ENCODE measurements around the gene PUS1. TPM values are rescaled to one million over a fixed set of nuclear protein-coding genes. Genes with fewer than 3 reads are reported as not detected.
A peak's percentile ranks its signal among the peaks of the same experiment; 100 is the strongest.

The PUS1 gene
- total and polyA plus RNA-seq, 9 of the 15 experiments (the other 6 are each of a cell fraction or from before 2014, with no cell fraction given) = 1.9 to 90.8 (median 30.0) TPM

DNA sequence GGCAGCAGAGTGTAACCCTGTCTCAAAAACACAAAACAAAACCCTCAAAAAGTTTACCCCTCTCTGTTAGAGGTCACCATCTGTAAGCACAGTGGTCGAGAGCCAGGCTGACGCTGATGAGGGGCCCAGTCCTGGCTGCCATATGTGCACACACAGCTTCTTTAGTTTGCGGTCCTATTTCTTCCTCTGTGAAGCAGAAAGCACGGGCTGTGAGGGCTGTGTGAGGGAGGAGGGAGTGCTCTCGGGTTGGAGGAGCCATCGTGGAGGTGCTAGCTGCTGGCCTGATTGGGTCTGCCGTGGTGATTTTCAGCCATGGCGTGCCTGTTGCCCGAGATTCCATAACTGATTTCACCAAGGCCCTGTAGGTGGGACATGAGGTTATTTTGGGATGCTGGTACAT, 31.2 kb upstream of the PUS1 start:
- in situ Hi-C loops (cut with MboI) (no loop called here), intact Hi-C loops (cut with micrococcal nuclease) (no loop called here)
- Histone ChIP-seq H3K4me2 (ENCODE audit: insufficient read depth, low read length) (no peak overlapping the region), H3K4me3 (no peak overlapping the region), H4K20me1 (replicated peaks; ENCODE audit: control insufficient read depth, insufficient read depth, low read length) (peaks cover 7% of the 10 kb centered on the region; the same call in 1 of the 2 replicates), H3K27me3 (ENCODE audit: control insufficient read depth in 2 of 2, insufficient read depth in 2 of 2, low read length in 2 of 2) (no peaks in the 10 kb centered on the region), H2AFZ (ENCODE audit: low read depth, low read length) (no peak overlapping the region), H3K36me3 (ENCODE audit: control insufficient read depth, insufficient read depth, low read length) (peaks cover 8% of the 10 kb centered on the region; the same call in 1 of the 3 replicates), H3K4me1 (replicated peaks in 1 of 2; ENCODE audit: control insufficient read depth in 2 of 2, insufficient read depth in 2 of 2, low read length in 2 of 2) (peaks cover 4 to 54% of the 10 kb centered on the region in 2 experiments; a peak in 4 of 5 replicates), H3K9ac (ENCODE audit: insufficient read depth in 1 of 2, low read depth in 2 of 2, low read length in 2 of 2) (no peak overlapping the region), H3K9me3 (replicated peaks; ENCODE audit: control insufficient read depth, insufficient read depth, low read depth, low read length) (no peaks in the 10 kb centered on the region), H3K27ac (ENCODE audit: extremely low read depth, low read depth, low read length) (no peak overlapping the region), H3K9me1 (ENCODE audit: control insufficient read depth, insufficient read depth, low read length) (no peaks in the 10 kb centered on the region), H3K79me2 (ENCODE audit: control insufficient read depth, insufficient read depth, low read length) (peaks cover 16% of the 10 kb centered on the region)
- CTCF ChIA-PET (ENCODE audit: low intra/inter-chr PET ratio) = no interaction called here
- POLR2A ChIA-PET = interaction anchor here (1.1 to 2.2 kb wide), 2 partner anchors 12 to 32 kb away, joined by 5 to 8 read pairs; no protein-coding TSS in a partner anchor
- DNase-seq (ENCODE audit: extremely low read depth in 1 of 4, low spot score in 3 of 4) (no peak), ATAC-seq (no peak), FAIRE-seq (no peak)
- no TSS peak for BruUV-seq (replicated peaks)
- TF ChIP-seq SRSF1 (IDR thresholded peaks at IDR 0.05; ENCODE audit: low read depth, low read length) (no peak), HDAC2 (IDR thresholded peaks at IDR 0.05) (no peak), CREB1 (IDR thresholded peaks at IDR 0.05) (no peak), CREB1 (CRISPR knock-in tag; IDR thresholded peaks at IDR 0.05) (no peak), ZNF778 (CRISPR knock-in tag; IDR thresholded peaks at IDR 0.05) (no peak)
- 71% methylated on average over 9 of the region's 9 CpGs for WGBS (ENCODE audit: insufficient coverage, low coverage, missing lambda C conversion rate)

GRCh38 chr12:131900397-131900796, 28.7 kb upstream of the PUS1 start:
- BruUV-seq (replicated peaks) = no TSS peak
- Histone ChIP-seq H3K4me3 (no peak overlapping the region), H2AFZ (ENCODE audit: low read depth, low read length) (no peak overlapping the region), H3K4me1 (replicated peaks in 1 of 2; ENCODE audit: control insufficient read depth in 2 of 2, insufficient read depth in 2 of 2, low read length in 2 of 2) (peaks cover 0 to 57% of the 10 kb centered on the region in 2 experiments; a peak in 4 of 5 replicates), H4K20me1 (replicated peaks; ENCODE audit: control insufficient read depth, insufficient read depth, low read length) (peaks cover 19% of the 10 kb centered on the region; the same call in 1 of the 2 replicates), H3K9ac (ENCODE audit: insufficient read depth in 1 of 2, low read depth in 2 of 2, low read length in 2 of 2) (peak overlapping the region in 1 of 2 experiments; percentile 73; a peak in 2 of 4 replicates), H3K4me2 (ENCODE audit: insufficient read depth, low read length) (no peak overlapping the region), H3K27me3 (ENCODE audit: control insufficient read depth in 2 of 2, insufficient read depth in 2 of 2, low read length in 2 of 2) (no peaks in the 10 kb centered on the region), H3K9me1 (ENCODE audit: control insufficient read depth, insufficient read depth, low read length) (no peaks in the 10 kb centered on the region), H3K9me3 (replicated peaks; ENCODE audit: control insufficient read depth, insufficient read depth, low read depth, low read length) (no peaks in the 10 kb centered on the region), H3K36me3 (ENCODE audit: control insufficient read depth, insufficient read depth, low read length) (peaks cover 8% of the 10 kb centered on the region; the same call in 1 of the 3 replicates), H3K79me2 (ENCODE audit: control insufficient read depth, insufficient read depth, low read length) (peaks cover 13% of the 10 kb centered on the region), H3K27ac (ENCODE audit: extremely low read depth, low read depth, low read length) (no peak overlapping the region)
- in situ Hi-C loops (cut with MboI) (no loop called here), intact Hi-C loops (cut with micrococcal nuclease) (no loop called here)
- peak; percentile 33; the same call in 1 of the 2 replicates for TF ChIP-seq POLR2G (IDR thresholded peaks at IDR 0.05; ENCODE audit: low read depth, low read length)
- no peak for TF ChIP-seq SMC3 (conservative IDR thresholded peaks at IDR 0.05; ENCODE audit: insufficient read depth, low read depth, low read length)
- peak; percentile 42; the same call in 1 of the 2 replicates for TF ChIP-seq RBFOX2 (IDR thresholded peaks at IDR 0.05; ENCODE audit: low read depth, low read length)
- TF ChIP-seq ZNF384 (IDR thresholded peaks at IDR 0.05; ENCODE audit: low read depth, low read length) = no peak
- ChIA-PET POLR2A (interaction anchor here (0.5 to 2.2 kb wide), 5 partner anchors 10 to 33 kb away, joined by 3 to 8 read pairs (median 3); no protein-coding TSS in a partner anchor), CTCF (ENCODE audit: low intra/inter-chr PET ratio) (interaction anchor here (0.6 kb wide), 1 partner anchor 70 kb away, joined by 3 read pairs; no protein-coding TSS in a partner anchor)
- DNase-seq (ENCODE audit: extremely low read depth in 1 of 4, low spot score in 3 of 4) (no peak), ATAC-seq (no peak), FAIRE-seq (no peak)
- WGBS (ENCODE audit: insufficient coverage, low coverage, missing lambda C conversion rate) = 92% methylated on average over 6 of the region's 6 CpGs
